KMS-11 (cell line): ENCODE data around the gene FCGBP.
"Not testable (repeated sequence)": the region's sequence is repeated elsewhere in the genome, so short reads cannot be mapped to it uniquely, and the experiment has no call there.

Source experiments
- H2AFZ ChIP-seq: fragments of 200-600 bp; sonication (generic); 2 replicates; pipeline ENCODE4 v1.6.1; 2016; ENCODE audit warnings: antibody characterized with exemption, mixed run types, low read depth
- H3K27ac ChIP-seq: fragments of 200-600 bp; sonication (generic); 2 replicates; pipeline ENCODE4 v1.6.1; 2016; ENCODE audit warnings: mild to moderate bottlenecking, mixed run types
- H3K27me3 ChIP-seq: fragments of 200-600 bp; sonication (generic); 2 replicates; pipeline ENCODE4 v1.6.1; 2017; ENCODE audit warnings: mild to moderate bottlenecking, low read depth, mixed run types, moderate library complexity; ENCODE audit not compliant: insufficient read depth
- H3K36me3 ChIP-seq: fragments of 200-600 bp; sonication (generic); 2 replicates; pipeline ENCODE4 v1.6.1; 2017; ENCODE audit warnings: mild to moderate bottlenecking, mixed run types; ENCODE audit not compliant: insufficient read depth
- H3K4me1 ChIP-seq: fragments of 200-600 bp; sonication (generic); 2 replicates; pipeline ENCODE4 v1.6.1; 2016; ENCODE audit warnings: mild to moderate bottlenecking, low read depth, mixed run types; ENCODE audit not compliant: poor library complexity, severe bottlenecking
- H3K4me2 ChIP-seq: fragments of 200-600 bp; sonication (generic); 2 replicates; pipeline ENCODE4 v1.7.0; 2016; ENCODE audit warnings: mild to moderate bottlenecking, mixed run types
- H3K4me3 ChIP-seq: fragments of 200-600 bp; sonication (generic); IDR thresholded peaks from 2 replicates; pipeline ENCODE4 v1.6.1; 2017; ENCODE audit warnings: low read depth, low read length, mixed read lengths; ENCODE audit not compliant: insufficient read depth
- H3K79me2 ChIP-seq: fragments of 200-600 bp; sonication (generic); 2 replicates; pipeline ENCODE4 v1.6.1; 2016; ENCODE audit warnings: low read depth, mixed run types; ENCODE audit not compliant: insufficient read depth
- H3K9ac ChIP-seq: fragments of 200-600 bp; sonication (generic); 2 replicates; pipeline ENCODE4 v1.6.1; 2016; ENCODE audit warnings: mild to moderate bottlenecking, mixed run types
- H4K20me1 ChIP-seq: fragments of 200-600 bp; sonication (generic); 2 replicates; pipeline ENCODE4 v1.6.1; 2016; ENCODE audit warnings: mild to moderate bottlenecking, mixed run types; ENCODE audit not compliant: insufficient read depth
- CTCF ChIP-seq: fragments of 200-600 bp; sonication (generic); conservative IDR thresholded peaks from 2 replicates; pipeline ENCODE4 v1.6.1; 2017; ENCODE audit warnings: low read depth, mild to moderate bottlenecking, antibody characterized with exemption, low read length, moderate library complexity, mixed read lengths

FCGBP gene

GRCh38 chr19:39913682-39914333 is 20.6 kb downstream of the FCGBP start:
- no peak for TF ChIP-seq CTCF

GRCh38 chr19:39908803-39909202 is 25.6 kb downstream of the FCGBP start:
- Histone ChIP-seq H3K4me3 (no peak overlapping the region), H3K27me3 (no peaks in the 10 kb centered on the region), H3K4me1 (no peaks in the 10 kb centered on the region), H3K36me3 (no peaks in the 10 kb centered on the region), H3K79me2 (no peaks in the 10 kb centered on the region), H3K4me2 (no peak overlapping the region), H2AFZ (no peak overlapping the region), H4K20me1 (no peaks in the 10 kb centered on the region), H3K9ac (no peak overlapping the region), H3K27ac (no peak overlapping the region)
- TF ChIP-seq CTCF = no peak

More at GRCh38 chr19:39913682-39914333, 20.6 kb downstream of the FCGBP start:
- Histone ChIP-seq H3K27ac (no peak overlapping the region), H3K27me3 (no peaks in the 10 kb centered on the region), H3K4me3 (no peak overlapping the region), H3K79me2 (no peaks in the 10 kb centered on the region), H3K4me2 (no peak overlapping the region), H3K36me3 (no peaks in the 10 kb centered on the region), H4K20me1 (no peaks in the 10 kb centered on the region), H2AFZ (no peak overlapping the region), H3K4me1 (no peaks in the 10 kb centered on the region), H3K9ac (no peak overlapping the region)

- Histone ChIP-seq H3K36me3 (no peaks in the 10 kb centered on the region), H3K27ac (no peak overlapping the region), H3K4me2 (no peak overlapping the region), H3K4me3 (no peak overlapping the region), H3K9ac (no peak overlapping the region), H4K20me1 (no peaks in the 10 kb centered on the region), H3K79me2 (no peaks in the 10 kb centered on the region), H3K4me1 (no peaks in the 10 kb centered on the region), H2AFZ (no peak overlapping the region), H3K27me3 (no peaks in the 10 kb centered on the region)
- TF ChIP-seq CTCF = no peak
These were observed 27.4 kb downstream of the FCGBP start for GRCh38 chr19:39906820-39907611.

GRCh38 chr19:39906283-39906682 is 28.2 kb downstream of the FCGBP start:
- H3K9ac ChIP-seq = no peak overlapping the region
- no peaks in the 10 kb centered on the region for H3K27me3 ChIP-seq
- H3K4me1 ChIP-seq = no peaks in the 10 kb centered on the region
- no peak overlapping the region for H3K4me2 ChIP-seq
- no peaks in the 10 kb centered on the region for H3K79me2 ChIP-seq
- no peak overlapping the region for H3K4me3 ChIP-seq
- H4K20me1 ChIP-seq = no peaks in the 10 kb centered on the region
- no peak for TF ChIP-seq CTCF
- H3K36me3 ChIP-seq = no peaks in the 10 kb centered on the region
- no peak overlapping the region for H2AFZ ChIP-seq
- H3K27ac ChIP-seq = no peak overlapping the region

GRCh38 chr19:39903486-39904091 is 30.8 kb downstream of the FCGBP start:
- H3K4me3 ChIP-seq = not testable (repeated sequence)

GRCh38 chr19:39902326-39902725 is 32.1 kb downstream of the FCGBP start:
- not testable (repeated sequence) for H3K27me3 ChIP-seq, H3K27ac ChIP-seq, H3K79me2 ChIP-seq, H3K9ac ChIP-seq, H3K4me1 ChIP-seq, H3K36me3 ChIP-seq, H3K4me2 ChIP-seq, H2AFZ ChIP-seq, H4K20me1 ChIP-seq, H3K4me3 ChIP-seq

More at GRCh38 chr19:39903486-39904091, 30.8 kb downstream of the FCGBP start:
- not testable (repeated sequence) for H3K79me2 ChIP-seq, H3K36me3 ChIP-seq, H4K20me1 ChIP-seq, H3K27me3 ChIP-seq, H3K4me2 ChIP-seq, H2AFZ ChIP-seq, H3K4me1 ChIP-seq, H3K9ac ChIP-seq, H3K27ac ChIP-seq
